C1 segment of cervical spinal cord (tissue), 14 donors: Measurements from ENCODE around the gene ULK2.
"Not testable (repeated sequence)": the region's sequence is repeated elsewhere in the genome, so short reads cannot be mapped to it uniquely, and the experiment has no call there.

Experiments used
- DNase-seq, 14 donors: peaks; one replicate each; lab custom pipeline; 2025; lab: John Stamatoyannopoulos, UW

ULK2 gene

DNA sequence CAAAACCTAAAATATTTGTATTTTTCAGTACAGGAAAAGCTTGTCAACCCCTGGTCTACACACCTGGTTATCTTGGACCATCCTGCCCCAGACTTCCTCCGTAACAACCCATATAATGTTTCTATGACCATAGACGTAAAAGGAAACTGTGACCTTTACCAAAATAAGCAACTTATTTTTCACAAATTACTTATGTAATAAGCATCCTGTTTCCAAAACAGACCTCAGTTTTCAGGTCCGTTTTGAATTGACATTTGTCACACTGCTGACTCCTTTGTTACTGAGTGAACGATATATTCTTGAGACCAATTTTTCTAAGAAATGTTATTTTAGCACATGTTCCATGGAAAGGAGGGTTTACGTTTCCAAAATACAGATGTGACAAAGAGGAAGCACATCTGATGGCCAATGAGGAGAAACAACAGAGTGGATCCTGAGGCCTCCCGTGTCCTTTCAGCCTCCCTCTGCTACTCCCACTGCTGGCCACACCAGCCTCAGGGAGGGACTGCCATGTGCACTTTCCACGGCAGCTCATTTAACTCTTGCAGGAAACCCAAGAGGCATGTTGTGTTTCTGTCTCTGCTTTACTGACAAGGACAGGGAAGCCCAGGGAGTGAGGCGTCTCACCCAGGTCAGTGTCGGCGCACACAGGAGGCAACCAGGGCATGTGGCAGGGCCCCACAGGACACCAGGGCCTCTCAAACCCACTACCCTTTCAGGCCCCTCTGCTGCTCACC, 99.5 kb downstream of the ULK2 start:
- DNase-seq: no peak

DNA sequence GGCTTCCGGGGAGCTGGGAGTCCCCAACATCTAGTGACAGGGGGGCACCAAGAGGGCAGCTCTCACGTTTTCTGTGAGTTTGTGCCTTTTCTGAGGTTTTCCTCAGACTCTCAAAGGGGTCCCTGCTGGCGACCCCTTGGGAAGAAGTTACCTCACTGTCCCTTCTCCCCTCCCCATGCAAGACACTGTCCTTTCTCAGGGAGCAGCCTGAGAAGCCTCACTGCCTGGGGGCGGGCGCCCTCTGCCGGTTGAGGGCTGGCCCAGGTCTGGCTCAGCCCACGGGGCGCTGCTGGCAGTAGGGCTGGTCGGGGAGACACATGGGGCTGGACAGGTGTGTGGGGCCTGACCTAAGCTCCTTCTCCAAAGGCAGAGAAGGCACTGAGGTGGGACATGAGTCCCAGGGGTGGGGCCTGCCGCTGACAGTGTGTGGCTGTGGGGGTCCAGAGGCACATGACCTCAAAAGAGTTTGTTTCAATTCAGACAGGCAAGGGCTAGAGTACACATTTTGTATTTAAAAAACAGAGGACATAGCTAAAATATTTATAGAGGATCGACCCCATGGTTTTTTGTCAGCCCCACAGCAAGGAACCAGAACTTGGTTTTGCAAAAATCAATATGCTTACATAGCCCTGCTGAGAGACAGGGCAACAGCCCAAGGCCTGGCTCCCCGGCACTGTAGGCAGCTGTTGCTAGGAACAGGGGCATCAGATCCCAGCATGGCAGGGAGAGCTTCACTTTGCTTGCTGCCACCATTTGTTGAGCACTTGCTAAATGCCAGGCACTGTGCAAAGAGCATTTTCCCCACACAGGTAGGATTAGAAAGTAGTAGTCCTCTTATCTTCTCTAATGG, 101.1 kb downstream of the ULK2 start:
- DNase-seq: peak in 12 of 14 donors; percentile 32 to 84 (median 56)

DNA sequence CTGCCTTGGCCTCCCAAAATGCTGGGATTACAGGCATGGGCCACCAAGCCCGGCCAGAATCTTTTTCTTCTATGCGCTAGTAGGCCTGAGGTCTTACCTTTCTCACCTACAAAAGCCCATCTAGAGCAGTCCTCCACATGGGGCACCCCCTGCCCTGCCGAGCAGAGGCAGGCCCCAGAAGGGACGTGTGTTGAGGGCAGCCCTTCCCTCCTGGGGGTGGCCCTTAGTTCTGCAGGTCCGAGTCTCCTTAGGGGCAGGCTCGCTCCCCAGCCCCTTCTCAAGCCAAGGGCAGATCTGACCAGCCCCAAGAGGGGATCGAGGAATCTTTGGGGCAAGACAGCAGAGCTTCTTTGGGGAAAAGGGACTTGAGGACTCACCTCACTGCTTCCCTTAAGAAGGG, 101.7 kb downstream of the ULK2 start:
- no peak for DNase-seq

DNA sequence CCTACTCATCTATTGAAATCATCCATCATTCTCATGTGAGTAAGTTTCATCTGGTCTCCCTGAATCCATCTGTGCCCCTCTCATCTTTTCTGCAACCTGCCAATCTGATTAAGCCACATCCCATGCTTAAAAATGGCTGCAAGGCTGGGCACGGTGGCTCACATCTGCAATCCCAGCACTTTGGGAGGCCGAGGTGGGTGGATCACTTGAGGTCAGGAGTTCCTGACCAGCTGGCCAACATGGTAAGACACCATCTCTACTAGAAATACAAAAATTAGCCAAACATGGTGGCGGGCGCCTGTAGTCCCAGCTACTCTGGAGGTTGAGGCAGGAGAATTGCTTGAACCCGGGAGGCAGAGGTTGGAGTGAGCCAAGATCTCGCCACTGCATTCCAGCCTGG, 103.7 kb downstream of the ULK2 start:
- DNase-seq: not testable (repeated sequence)

DNA sequence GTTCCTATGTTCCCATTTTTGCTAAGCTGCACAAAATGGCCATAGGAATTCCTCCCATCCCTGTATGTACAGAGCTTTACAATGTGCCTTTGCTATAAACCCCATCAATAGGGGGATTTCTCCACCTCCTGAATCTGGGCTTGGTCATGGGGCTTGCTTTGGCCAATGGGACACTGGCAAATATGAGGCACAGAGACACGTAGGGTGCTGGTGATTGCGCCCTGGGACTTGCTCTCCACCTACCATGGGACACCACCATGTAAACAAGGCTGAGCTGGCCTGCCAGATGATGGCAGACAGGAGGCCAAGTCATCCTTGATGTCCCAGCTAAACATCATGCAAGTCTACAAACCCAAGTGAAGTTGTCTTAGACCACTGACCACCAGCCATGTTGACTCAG, 104.3 kb downstream of the ULK2 start:
- no peak for DNase-seq

DNA sequence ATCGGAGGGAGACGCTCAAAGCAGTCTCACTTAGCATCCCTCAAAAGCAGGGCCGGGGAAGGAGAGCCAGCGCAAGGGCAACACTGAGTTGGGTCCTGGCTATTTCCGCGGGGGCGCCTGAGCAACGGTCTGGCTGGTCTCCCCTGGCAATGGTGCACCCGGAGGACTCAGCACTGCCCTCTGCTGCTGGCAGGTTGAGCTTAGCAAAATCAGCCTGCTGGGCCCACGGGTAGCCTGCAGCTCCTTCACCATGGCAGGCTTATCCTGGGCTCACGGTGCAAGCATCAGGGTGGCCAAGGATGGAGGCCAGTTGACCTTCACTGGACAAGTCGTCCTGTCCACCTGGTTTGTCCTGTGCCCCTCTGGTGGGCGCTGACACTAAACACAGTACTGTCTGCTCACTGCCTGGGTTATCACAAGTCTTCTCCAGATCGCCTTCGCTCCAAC, 105.2 kb downstream of the ULK2 start:
- DNase-seq: peak in 12 of 14 donors; percentile 8 to 75 (median 42)

DNA sequence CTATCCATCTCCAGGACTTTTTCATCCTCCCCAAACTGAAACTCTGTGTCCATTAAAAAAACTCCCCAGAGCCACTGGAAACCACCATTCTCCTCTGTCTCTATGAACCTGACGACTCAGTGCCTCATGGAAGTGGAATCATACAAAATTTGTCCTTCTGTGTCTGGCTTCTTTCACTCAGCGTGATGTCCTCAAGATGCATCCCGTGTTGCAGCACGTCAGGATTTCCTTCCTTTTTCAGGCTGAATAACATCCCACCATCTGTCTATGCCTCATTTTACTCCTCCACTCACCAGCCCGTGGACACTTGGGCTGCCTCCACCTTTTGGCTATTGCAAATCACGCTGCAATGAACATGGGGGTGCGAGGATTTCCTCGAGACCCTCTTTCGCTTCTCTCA, 107.0 kb downstream of the ULK2 start:
- no peak for DNase-seq

DNA sequence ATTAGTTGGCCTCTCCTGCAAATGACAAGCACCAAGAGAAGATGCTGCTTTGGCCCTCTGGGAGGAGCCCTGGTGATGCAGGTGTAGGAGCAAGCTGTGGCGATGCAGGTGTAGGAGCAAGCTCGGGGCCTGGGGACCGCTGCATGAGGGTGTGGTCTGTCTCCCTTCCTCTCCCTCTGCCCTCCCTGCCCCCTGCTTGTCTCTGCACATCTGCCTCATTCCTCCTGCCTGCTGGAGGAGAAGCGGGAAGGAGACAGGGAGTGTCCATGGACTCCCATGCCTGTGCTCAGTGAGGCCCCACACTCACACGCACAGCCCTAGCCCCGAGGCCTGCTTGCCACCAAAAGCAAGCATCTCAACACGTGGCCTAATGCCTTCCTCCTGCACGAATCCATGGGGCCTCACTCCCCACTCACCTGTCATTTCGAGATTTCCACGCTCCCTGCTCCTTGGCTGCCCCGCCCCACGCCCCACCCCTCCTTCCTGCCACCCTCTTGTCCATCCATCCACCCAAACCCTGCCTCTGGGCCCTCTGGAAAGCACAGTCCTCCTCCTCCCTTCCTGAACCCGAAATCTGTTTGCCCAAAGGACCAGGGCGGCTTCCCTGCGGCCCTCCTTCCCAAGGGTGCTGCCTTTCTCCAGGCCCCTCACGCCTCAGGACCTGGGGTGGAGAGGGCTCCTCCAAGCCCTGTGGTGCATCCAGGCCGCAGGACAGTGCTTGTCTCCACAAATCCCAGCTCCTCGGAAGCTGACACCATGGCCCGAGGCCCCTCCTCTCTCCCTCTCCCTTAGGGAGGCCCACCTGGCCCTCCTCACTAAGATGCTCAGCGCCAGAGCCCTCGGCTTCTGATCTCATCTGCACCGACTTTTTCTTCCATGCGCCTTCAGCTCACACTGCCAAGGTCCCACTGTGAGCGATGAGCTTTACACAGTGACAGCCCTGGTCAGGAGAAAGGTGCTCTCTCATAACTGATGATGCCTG, 107.9 kb downstream of the ULK2 start:
- DNase-seq: no peak

DNA sequence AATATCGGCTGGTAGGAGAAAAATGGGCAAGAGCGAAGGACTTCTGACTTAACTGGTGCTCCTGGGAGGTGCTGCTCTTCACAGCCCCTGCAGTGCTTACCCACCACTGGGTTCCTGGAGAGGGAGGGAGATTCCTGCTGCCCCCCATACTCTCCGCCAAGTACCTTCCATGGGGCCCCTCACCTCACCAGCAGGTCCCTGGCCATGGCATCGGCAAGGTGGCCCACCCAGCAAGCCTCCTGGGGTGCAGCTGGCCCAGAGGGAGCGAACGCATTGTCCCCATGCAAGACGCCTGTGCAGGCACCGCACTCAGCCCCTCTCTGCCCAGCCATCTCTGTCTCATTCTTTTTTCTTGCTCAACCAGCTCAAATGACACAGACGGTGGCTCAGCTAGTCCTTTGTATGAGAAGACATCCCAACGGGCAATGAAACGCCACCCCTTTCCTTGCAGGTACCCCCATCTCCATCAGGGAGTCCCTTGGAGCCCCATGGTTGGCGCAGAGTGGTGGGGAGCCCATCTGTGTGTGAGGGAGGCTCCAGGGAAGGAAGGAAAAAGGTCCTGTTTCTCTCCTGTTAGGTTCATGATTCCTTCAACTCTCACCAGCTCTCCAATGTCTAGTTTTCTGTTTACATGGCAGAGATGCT, 110.1 kb downstream of the ULK2 start:
- DNase-seq: no peak

DNA sequence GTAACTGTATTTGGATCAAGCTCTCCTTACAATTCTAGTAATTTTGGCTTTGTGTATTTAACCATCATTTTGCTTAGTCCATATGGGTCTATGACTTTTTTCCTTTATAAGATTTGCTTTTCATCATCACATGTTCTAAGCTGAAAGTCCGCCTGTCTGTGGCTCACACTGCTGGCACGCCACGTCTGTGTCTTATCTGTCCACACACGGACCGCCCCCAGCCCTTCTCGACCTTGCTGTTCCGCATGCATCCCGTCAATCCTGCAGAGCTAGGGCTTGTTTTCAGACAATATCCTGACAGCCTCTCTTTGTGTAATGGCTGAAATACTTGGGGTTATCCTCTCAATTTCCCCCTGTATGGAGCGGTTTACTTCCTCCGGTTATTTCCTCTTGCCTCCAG, 111.2 kb downstream of the ULK2 start:
- DNase-seq: no peak

DNA sequence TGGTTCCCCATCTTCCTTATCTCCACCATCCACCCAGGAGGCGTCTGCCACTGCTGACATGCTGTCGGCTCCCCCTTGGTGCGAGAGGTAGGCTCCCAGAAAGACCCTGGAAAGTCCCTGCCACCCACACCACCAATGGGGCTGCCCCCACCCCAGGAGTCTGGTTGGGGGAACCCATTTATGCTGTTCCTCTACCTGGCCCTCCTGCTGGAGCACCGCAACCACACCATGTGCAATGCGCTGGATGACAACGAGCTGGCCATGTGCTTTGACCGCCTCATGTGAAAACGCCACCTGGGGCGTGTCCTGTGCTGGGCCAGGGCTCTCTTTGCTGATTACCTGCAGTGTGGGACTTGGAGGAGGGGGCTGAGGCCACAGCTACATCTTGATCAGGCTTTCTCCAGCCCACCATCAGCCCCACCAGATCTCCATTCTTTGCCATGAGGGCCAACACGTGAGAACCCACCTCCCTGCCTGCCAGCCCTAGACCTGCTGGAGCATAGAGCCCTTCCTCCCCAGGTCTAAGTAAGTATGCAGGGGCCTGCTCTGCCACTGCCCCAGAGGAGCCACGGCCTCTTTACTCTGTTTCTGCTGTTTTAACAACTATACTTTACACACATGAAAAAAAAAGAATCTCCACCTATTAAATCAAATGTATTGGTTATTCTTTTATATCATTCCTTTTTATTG, 111.8 kb downstream of the ULK2 start:
- no peak for DNase-seq

DNA sequence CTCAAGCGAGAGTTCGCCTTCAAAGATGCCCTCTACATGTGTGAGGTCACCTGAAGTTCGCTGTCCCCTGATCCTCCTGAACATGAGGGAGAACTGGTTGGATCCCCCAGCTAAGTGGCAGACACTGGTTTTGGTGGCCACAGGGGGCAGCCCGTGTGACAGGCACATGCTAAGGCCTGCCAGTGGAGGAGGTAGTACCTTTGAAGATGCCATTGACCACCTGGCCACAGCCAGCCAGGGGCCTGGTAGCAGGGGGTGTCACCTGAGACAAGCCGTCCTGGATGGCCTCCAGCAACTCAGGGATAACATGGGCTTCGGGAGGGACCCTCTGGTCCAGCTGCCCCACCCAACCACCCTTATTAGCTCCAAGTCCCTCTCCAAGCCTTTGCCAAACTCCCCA, 112.3 kb downstream of the ULK2 start:
- no peak for DNase-seq

DNA sequence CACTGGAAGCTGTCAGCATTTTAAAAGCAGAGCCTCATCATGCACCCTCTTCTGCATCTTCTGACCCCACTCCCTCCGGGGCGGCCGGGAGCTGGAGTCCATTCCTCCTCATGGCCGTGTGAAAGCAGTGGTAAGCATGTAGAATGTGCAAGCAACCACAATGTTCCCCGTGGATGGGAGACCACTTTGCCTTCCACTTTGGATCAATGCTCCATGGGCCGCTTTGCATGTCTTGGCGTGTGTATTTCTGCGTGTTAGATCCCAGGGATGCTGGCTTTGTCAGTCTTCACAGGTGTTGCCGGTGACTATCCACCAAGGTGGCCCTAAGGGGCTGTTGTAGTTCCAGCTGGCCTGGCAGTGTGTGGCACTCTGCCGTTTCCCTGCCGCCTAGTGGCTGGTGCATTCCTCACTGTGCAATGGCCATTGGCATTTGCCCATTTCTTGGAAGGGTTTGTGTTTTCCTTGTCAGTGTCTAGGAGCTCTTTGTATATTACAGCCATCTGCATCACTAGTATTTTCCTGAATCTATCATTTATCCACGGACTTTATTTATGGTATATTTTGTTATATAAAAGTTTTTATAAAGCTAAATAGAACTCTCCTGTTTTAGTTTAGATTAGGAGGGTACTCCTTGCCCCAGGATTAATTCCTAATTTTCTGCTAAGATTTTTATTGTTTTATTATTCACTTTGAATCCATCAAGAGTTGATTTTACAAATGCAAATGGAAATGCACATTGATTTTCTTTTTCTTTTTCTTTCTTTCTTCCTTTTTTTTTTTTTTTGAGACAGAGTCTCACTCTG, 113.9 kb downstream of the ULK2 start:
- peak in 9 of 14 donors; percentile 13 to 61 (median 42) for DNase-seq

DNA sequence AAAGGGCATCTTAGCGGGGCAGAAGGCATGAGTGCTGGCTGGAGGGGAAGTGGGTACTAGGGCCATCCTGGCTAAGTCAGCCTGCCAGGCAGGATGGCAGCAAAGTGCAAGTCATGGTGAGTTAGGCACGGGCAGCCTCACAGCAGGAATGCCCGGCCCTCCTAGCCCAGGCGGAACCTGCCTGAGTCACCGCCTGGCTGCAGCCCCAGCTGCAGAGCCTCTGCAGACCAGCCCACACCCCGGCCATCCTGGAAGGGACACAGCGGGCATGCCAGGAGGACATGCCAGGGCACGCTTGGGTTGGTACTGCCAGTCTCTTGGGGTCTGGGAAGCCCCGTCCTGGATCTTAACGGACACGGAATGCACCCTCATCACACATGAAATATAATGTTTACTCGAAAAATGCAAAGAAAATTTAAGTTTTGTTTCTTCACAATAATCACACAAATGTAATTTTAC, 114.7 kb downstream of the ULK2 start:
- DNase-seq: peak in 12 of 14 donors; percentile 9 to 93 (median 62)

DNA sequence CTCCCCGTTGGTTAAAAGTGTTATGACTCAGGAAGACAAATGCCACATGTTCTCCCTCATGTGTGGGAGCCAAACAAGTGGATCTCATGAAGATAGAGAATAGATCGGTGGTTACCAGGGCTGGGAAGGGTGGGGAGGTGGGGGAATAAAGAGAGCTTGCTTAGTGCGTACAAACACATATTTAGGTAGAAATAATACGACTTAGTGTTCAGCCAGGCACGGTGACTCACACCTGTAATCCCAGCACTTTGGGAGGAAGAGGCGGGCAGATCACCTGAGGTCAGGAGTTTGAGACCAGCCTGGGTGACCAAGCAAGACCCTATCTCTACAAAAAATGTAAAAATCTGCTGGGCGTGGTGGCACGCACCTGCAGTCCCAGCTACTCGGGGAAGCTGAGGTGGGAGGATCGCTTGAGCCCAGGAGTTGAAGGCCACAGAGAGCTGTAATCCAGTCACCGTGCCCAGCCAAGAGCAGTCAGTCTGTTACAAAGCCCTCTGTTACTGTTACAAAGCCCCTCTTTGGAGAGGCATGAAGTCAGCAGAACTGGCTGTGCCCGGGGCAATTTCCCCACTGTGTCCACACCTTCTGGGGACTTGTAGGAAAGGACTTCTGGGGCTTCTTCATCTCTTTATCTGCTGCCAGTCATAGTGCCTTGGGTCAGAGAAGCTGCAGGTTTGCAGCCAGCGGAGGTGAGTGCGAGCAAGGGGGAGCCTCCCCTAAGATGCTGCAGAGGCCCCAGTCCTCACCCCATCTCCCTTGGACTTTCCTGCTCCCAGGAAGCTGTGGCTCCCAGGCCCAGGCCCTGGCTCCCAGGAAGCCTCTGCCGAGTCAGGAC, 115.3 kb downstream of the ULK2 start:
- DNase-seq: peak in 5 of 14 donors; percentile 30 to 75 (median 56)

DNA sequence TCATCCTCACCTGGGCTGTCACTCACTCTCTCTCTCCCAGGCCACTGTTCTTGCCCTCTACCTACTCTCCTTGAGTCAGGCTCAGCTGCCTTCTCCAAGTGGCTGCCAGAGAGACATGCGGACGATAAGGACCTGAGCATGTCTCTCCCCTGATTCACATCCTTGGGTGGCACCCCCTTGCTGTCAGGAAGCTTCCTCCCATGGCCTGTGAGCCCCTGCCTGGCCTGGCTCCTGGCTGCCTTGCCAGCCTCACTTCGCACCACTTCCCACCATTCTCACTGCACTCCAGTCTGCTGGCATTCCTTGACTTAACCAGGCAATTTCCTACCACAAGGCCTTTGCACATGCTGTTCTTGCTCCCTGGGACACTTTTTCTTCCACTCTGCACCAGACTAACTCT, 116.9 kb downstream of the ULK2 start:
- DNase-seq: no peak

DNA sequence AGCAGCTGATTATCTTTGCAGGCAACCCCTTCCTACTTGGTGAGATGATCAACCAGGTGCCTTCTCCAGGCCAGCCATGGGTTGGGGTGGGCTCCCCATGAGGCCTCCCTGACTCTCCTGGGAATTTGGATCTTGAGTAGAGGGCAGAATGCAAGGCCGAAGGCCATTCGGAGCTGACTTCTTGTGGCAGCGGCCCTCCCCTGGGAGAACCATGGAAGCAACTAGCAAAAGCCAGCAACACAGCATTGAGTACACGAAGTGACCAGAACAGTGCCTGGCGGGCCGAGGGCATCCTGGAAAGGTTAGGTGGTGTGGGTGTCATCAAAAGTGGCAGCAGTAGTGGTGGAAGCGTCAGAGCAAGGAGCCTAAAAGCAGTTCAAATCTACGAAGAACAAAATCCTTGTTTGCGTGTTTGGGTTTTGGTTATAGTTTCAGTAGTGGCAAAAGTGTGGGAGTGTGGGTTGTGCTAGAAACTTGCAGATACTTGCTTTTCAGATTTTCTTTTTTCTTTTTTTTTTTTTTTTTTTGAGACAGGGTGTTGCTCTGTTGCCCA, 117.6 kb downstream of the ULK2 start:
- DNase-seq: no peak

DNA sequence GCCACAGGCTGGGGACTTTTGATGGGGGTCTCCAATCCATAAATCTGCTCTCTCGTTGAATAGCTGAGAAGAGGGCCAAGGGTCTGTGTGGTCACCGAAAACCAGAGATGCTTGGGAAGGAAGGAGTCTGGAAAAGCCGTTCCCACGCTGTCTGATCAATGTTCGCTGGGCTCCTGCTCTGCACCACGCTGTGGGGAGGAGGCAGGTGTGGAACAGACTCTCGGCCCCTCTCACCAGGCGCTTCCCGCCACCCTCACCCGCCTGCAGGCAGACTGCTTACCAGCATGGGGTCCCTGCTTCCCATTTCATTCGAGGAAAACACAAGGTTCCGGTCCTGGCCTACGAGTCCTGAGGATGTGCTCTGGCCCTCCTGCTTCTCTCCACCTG, 118.9 kb downstream of the ULK2 start:
- no peak for DNase-seq
